ENCODE results near the gene PGGT1B.

PGGT1B gene

DNA sequence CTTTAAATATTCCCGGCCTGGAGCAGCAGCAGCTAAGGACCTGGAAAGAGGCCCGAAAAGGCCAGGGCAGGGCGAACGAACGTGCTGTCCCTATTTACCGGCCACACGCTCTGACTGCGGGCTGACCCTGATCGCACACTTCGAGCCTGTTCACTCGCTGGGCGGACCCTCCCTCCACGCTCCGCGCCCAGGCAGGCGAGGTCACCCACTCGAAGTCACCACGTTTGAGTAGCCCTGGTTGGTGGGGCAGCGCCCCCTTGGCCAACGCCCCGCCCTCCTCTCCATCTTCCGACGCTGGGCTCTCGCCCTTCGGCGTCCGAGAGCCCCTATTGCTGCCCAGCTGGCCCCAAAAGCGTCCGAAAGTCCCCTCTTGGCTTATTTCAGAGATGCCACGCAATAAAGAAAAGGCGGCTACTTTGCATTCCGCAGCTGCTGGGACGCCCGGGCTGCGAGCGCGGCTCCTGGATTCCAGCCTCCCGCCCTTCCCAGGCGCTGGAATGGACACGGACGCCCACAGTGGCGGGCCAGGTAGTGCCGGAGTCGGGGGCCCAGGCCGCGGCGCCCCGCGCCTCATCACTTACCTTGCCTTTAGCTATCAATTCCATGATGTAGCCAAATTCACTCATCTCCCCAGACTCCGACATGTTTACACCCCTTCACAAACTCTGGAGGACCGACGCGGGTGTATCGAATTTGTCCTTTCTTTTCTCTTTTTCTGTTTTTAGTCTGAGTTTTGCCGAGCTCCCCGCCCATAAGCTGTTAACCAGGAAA, 83.1 kb downstream of the PGGT1B start:
- no peak for DNase-seq

DNA sequence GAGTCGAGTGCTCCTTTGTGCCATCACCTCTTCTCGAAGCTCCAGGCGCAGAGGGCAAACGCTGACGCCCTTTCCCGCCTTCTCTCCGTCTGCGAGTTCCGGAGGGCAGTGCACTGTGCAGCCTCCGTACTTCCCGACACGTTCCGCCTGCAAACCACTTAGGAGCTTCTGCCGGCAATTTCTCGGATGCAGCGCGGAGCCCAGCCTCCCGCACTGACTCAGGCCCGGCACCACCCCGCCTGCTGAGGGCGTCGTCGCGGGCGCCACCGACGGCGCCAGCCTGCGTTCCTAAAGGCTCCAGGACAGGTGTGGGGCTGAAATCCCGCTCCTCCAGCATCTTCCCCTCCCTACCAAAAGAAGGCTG, 83.7 kb downstream of the PGGT1B start:
- DNase-seq: no peak

DNA sequence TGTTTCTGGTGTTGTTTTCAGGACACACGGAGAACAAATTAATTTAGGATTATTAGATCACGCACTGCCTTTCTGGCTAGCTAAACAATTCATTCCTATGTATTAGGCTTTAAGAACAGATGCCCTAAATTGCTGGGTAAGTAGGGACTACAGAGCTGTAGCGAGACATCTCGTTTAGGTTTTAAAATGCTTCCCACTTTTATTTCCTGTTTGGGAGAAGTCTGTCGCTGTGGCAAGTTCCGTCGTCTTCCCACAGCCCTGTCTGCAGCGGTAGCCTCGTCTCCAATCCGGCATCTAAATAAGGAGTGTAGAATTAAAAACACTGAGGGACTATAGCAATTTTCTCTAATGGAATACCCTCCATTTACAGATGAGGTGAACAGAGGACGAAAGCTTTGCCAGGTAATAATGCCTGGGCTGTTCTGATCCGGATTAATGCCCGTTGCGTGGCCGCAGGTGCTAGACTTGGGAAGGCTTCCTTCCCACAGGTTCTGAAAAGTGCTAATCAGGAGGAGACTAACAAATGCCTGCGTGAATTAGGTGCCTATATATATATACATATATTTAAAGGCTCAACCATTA, 91.7 kb downstream of the PGGT1B start:
- no peak for DNase-seq

DNA sequence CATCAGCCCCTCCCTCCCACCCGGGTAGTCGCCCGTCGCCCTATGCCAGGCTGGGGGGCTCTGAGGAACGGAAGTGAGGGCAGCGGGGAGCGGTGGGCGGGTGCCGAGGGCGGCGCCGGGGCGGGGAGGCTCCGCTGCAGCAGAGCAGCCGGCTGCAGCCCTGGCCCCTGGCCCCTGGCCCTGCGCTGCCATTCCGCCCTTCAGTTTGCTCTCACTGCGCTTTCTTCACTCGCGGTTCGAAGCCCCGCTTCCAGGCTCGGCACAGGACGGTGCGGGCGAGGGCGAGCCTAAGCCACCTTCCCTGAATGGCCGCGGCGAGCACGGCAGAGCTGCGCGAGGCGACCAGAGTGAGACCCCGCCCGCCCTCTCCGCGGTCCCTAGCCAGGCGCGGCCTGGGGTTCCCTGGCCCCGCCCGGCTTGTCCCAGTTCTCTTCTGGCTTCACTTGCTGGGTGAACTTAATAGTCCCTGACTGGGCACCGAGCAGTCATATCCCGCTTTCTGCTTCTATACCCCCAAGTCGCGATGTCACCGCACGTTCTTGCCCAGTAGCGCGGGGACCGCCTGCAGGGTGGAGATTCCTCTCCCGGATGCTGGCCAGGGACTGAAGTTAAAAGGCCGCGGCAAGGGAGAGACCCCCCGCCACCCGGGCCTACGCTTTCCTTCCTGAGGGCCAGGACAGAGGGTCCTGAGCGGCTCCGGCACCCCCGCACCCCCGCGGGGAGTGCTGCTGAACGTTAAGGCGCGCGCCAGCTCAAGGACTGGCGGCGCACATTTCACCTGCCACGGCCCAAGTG, 92.3 kb downstream of the PGGT1B start:
- no peak for DNase-seq

DNA sequence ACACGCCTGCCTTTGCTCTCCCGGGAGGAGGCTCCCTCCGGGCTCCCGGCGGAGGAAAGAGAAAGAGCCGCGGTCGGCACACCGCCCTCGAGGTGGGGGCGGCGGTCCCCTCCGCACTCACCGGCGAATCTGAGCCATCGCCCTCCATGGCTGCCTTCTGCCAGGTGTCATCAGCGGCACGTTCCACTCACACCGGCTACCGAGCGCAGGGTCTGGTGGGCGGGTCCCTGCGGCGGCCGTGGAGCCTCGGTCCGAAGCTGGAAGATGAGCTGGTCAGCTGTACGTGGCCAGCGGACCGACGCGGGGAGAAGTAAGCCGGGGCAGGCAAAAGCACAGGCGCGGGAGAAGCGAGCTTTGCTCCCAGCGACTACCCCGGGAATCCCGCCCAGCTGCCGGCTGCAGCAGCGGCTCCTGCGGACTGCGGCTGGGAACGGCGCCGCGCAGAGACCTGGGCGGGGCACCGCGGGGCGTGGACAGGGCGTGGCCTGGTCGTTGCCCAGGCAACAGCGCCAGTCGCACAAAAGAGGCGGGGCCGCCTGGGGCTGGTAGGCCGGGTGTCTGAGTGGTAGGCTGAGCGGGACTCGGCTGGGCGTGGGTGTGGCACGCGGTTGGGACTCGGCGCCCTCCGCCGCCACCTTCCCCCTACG, 93.1 kb downstream of the PGGT1B start, which contains the start of gene TRIM36:
TSS of gene TRIM36 (minus strand) at position 422 of the 647 bp plus-strand sequence. CDS start at position 148, 274 bp downstream.
- peak; percentile 73 to 97 for DNase-seq

DNA sequence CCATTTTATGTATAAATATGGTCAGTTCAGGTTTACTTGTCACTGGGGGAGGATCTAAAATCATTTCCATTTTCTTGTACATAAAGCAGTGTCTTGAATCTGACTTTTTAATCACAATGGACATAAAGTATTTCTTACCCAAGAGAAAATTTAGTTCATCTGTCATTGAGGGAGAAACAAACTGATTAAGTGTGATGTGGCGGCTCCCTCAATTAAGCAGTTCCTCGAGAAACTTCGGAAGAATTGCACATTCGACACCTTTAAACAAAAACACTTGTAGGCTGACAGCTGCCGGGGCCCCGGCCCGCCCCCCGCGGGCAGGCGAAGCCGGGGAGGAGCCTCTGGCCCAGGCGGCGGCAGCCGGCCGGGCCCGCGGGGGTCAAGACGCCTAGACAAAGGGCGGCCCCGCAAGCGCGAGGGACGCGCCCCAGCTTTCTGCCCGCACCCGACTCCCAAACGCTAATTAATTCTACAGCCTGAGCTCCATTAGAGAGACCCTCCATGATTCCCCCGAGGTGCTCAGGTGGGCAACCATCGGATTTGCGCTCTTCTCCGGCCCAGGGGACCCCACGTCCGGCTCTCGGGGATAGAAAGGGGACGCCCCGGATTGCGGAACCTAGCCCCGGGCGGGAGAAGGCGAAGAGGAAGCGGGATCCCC, 93.7 kb downstream of the PGGT1B start:
- peak in 1 of 2 experiments; percentile 27 for DNase-seq

DNA sequence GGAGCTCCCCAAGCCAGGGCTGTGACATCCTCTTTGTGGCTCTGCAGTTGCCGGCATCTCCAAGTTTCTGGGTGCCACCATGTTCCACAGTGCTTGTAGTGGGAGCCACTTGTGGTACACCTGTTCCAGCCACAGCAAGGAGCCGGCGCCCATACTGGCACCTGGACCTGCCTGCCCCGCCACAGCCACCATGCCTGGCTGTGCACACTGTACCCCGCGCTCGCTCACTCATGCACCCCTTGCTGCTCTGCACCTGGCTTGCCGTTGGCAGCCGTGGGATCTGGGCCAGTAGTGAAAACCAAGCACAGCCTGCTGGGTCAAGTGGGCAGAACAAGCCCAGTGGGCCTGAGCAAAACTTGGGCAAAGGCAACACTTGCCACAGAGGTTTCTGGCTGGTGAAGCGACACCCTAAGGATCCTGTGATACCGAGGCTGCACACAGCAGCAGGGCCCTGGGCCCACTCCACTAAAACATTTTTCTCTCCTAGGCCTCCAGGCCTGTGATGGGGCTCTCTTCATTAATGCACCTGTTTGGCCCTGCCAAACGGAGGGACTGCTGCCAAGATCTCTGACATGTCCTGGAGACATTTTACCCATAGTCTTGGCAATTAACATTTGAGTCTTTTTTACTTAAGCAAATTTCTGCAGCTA, 95.8 kb downstream of the PGGT1B start:
- DNase-seq: no peak

DNA sequence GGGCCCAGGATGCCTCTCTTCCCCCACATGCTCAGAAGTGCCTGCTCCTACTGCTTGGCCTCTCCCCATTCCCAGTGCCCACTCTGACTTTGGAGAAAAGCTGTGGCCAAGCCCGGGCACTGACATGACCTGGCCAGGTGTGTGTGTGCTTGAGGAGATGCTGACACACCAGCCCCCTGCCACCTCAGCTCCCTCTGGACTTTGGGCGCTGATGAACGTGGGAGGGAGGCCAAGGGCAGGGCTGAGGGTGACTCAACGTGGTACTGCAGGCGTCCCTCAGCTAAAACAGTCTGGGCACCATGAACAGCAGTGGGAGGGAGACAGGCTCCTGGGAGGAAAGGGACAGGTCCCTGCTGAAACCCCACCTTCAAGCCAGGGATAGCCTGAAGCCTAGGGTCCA, 96.9 kb downstream of the PGGT1B start:
- DNase-seq: no peak

DNA sequence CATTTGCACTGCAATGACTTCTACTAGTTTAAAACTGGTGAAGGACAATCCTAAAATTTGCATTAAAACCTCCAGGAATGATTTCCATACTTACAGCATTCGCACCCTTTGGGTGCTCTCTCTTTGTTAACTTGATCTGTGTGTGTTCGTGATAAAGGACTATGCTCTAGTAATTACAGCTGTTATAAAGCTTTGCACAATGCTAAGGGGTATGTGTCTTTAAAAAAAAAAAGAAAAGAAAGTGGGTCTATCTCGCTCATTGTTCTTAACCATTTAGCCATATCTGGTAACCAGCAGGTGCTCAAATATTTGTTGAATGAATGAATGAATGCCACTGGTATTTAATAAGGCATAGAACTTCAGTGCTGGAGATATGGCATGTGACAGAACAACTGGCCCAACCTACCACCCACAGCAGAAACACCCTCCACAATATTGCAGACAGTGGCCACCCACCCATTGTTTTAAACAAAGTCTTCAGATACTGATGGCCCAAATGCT, 101.7 kb downstream of the PGGT1B start:
- DNase-seq: no peak

Data from SW 1271 (cell line).